HUES64 (cell line): ENCODE results near the gene EPS8L1.
A peak's percentile ranks its signal among the peaks of the same experiment; 100 is the strongest.

Experiments used
- H3K27ac ChIP-seq: 2 replicates; pipeline ENCODE4 v1.7.0; 2013; ENCODE audit warnings: low read depth, low read length, inconsistent platforms
- H3K27me3 ChIP-seq: 2 replicates; pipeline ENCODE4 v1.6.1; 2013; ENCODE audit warnings: mild to moderate bottlenecking, low read length; ENCODE audit not compliant: insufficient read depth
- H3K36me3 ChIP-seq: 2 replicates; pipeline ENCODE4 v1.6.1; 2013; ENCODE audit warnings: mild to moderate bottlenecking, low read length; ENCODE audit not compliant: insufficient read depth
- H3K4me1 ChIP-seq: 2 replicates; pipeline ENCODE4 v1.6.1; 2013; ENCODE audit warnings: mild to moderate bottlenecking, low read length, moderate library complexity; ENCODE audit not compliant: insufficient read depth
- H3K4me3 ChIP-seq: 2 replicates; pipeline ENCODE4 v1.5.1; 2013; ENCODE audit warnings: mild to moderate bottlenecking, low read length, moderate library complexity
- H3K9ac ChIP-seq: 2 replicates; pipeline ENCODE4 v1.6.1; 2013; ENCODE audit warnings: mild to moderate bottlenecking, low read depth, low read length
- H3K9me3 ChIP-seq: 2 replicates; pipeline ENCODE4 v1.6.1; 2013; ENCODE audit warnings: low read depth, low read length; ENCODE audit not compliant: insufficient read depth
- WGBS: fragments of 150-250, 120-280 bp; methylation state at CpG from one replicate; pipeline ENCODE4 v1.1.7; 2013; ENCODE audit warnings: missing lambda C conversion rate; 5-methylcytosine and 5-hydroxymethylcytosine counted together

EPS8L1 gene

GRCh38 chr19:55119053-55119452 lies 43.4 kb downstream of the EPS8L1 start:
- no peak overlapping the region for H3K27ac ChIP-seq
- no peaks in the 10 kb centered on the region for H3K27me3 ChIP-seq
- no peaks in the 10 kb centered on the region for H3K36me3 ChIP-seq
- H3K4me1 ChIP-seq: peaks cover 6% of the 10 kb centered on the region; the same call in 1 of the 2 replicates
- H3K9me3 ChIP-seq: no peaks in the 10 kb centered on the region
- 93% methylated on average over 14 of the region's 14 CpGs for WGBS
- H3K9ac ChIP-seq: peak overlapping the region; percentile 56
- H3K4me3 ChIP-seq: peak overlapping the region; percentile 82

- H3K4me3 ChIP-seq: no peak overlapping the region
- 95% methylated on average over 16 of the region's 16 CpGs for WGBS
- H3K9ac ChIP-seq: no peak overlapping the region
- no peak overlapping the region for H3K27ac ChIP-seq
- H3K9me3 ChIP-seq: no peaks in the 10 kb centered on the region
- peaks cover 23% of the 10 kb centered on the region for H3K36me3 ChIP-seq
- H3K27me3 ChIP-seq: no peaks in the 10 kb centered on the region
- H3K4me1 ChIP-seq: no peaks in the 10 kb centered on the region
Measured at GRCh38 chr19:55131421-55131820, 55.8 kb downstream of the EPS8L1 start.

DNA sequence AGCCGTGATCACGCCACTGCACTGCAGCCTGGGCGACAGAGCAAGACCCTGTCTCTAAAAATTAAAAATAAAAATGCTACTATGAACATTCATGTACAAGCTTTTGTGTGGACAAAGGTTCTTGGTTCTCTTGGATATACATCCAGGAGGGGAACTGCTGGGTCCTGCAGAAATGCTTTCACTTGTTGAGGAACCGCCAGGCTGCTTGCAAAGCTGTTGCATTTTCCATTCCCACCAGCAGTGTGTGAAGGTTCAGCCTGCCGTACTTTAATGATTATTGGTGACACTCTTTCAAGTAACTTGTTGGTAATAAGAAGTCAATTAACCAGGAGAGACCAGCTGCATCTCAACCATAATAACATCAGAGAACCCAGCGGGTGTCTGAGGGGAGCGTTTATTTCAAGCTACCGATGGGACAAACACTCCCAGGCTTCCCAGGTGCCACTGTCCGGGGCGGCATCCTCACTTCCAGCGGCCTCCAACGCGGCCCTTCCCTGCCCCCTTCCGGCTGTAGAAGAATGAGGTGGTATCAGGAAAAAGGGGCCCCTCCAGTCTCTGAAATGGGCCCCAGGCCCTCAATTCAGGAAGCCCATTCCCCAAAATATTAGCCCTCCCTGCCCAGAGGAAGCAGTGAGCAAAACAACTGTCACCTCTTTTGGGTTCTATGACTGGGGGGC lies 56.9 kb downstream of the EPS8L1 start:
- Histone ChIP-seq H3K9ac (no peak overlapping the region), H3K27me3 (no peaks in the 10 kb centered on the region), H3K4me3 (no peak overlapping the region), H3K36me3 (peaks cover 26% of the 10 kb centered on the region), H3K4me1 (no peaks in the 10 kb centered on the region), H3K27ac (no peak overlapping the region), H3K9me3 (no peaks in the 10 kb centered on the region)
- whole genome bisulfite sequencing: 85% methylated on average over 14 of the region's 14 CpGs

DNA sequence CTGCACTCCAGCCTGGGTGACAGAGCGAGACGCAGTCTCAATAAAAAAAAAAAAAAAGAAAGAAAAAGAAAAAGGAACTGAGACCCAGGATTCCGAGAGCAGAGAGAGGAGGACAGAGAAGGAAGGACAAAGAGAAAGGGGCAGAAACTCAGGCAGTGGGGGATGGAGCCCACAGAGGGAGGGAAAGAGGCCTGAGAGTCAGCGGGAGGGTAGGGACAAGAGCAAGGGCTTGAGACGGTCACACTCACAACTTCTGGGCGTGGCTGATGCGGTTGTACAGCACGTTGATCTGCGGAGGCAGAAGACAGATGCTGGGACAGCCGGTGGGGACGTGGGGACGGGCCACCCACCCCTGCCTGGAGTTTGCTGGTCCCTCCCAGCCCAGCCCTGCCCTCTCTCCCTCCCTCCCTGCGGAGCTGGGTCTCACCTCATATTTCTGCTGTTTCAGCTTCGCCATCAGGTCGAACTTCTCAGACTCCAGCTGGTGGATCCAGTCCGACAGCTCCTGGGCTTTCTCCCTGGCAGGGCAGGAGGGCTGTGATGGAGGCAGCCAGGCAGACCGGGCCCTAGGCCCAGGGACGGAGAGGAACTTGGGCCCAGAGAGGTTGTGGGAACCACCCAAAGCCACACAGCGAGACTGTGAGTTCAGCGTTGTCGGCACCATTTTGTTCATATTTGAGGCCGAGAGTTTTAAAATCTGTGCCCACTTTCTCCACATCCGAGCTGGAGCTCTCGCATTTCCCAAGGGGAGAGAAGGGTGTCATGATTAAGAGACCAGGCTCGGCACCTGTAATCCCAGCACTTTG lies 58.2 kb downstream of the EPS8L1 start:
- Histone ChIP-seq H3K36me3 (peaks cover 26% of the 10 kb centered on the region), H3K4me3 (no peak overlapping the region), H3K9ac (no peak overlapping the region), H3K4me1 (no peaks in the 10 kb centered on the region), H3K9me3 (no peaks in the 10 kb centered on the region), H3K27me3 (no peaks in the 10 kb centered on the region), H3K27ac (peak overlapping the region; percentile 35; the same call in 1 of the 2 replicates)
- 87% methylated on average over 25 of the region's 25 CpGs for WGBS

GRCh38 chr19:55134736-55135135 lies 59.1 kb downstream of the EPS8L1 start:
- Histone ChIP-seq H3K4me3 (no peak overlapping the region), H3K36me3 (peaks cover 30% of the 10 kb centered on the region), H3K27me3 (no peaks in the 10 kb centered on the region), H3K9ac (no peak overlapping the region), H3K4me1 (no peaks in the 10 kb centered on the region), H3K9me3 (no peaks in the 10 kb centered on the region), H3K27ac (no peak overlapping the region)
- 57% methylated on average over 1 of the region's 3 CpGs for WGBS

DNA sequence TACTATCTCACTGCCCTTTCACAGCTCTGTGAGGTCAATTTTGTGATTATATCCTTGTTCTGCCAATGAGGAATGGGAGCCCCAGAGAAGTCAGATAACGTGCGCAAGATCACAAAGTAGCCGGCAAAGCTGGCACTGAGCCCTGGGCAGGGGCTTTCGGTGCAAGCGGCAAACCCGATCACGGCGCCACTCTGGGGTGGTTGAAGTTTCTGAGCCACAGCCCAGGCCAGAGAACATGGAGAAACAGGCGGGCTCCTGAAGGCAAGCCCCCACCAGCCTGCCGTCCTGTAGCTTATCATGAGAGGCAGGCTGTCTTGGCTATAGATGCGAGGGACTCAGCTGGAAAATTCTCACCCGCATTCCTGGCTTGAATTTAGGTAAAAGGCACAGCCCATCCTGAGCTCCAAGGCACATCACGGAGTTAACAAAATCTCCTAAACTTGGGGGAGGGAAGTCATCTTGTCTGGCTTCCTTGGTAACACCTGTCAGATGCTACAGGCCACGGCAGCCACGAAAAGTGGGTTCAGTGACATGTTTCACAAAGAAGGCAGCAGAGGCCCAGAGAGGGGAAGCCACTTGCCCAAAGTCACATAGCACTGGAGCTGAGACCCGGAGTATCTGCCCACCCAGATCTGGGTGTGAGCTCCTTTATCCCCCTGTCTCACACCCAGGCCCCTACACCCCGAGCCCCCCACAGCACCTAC lies 60.9 kb downstream of the EPS8L1 start:
- Histone ChIP-seq H3K9ac (no peak overlapping the region), H3K27me3 (no peaks in the 10 kb centered on the region), H3K4me3 (no peak overlapping the region), H3K9me3 (no peaks in the 10 kb centered on the region), H3K36me3 (peaks cover 30% of the 10 kb centered on the region), H3K4me1 (peaks cover 3% of the 10 kb centered on the region; the same call in 1 of the 2 replicates), H3K27ac (no peak overlapping the region)
- 96% methylated on average over 17 of the region's 17 CpGs for WGBS
